Amniotic stem cell (primary cell): ENCODE results near the gene MOK.
A peak's percentile ranks its signal among the peaks of the same experiment; 100 is the strongest.
"Not testable (repeated sequence)": the region's sequence is repeated elsewhere in the genome, so short reads cannot be mapped to it uniquely, and the experiment has no call there.

ENCODE experiments used
- DNase-seq: peaks from one replicate; lab custom pipeline; 2025; lab: John Stamatoyannopoulos, UW

Gene MOK

GRCh38 chr14:102321456-102322422, 16.8 kb upstream of the MOK start:
- DNase-seq = no peak

GRCh38 chr14:102320671-102321455, 15.9 kb upstream of the MOK start:
- DNase-seq = no peak

GRCh38 chr14:102320033-102320660, 15.2 kb upstream of the MOK start:
- no peak for DNase-seq

- peak; percentile 68 for DNase-seq
Measured at GRCh38 chr14:102319351-102320032, 14.5 kb upstream of the MOK start, which contains the start of gene ZNF839. Gene ZNF839, plus strand, starts transcription at chr14:102319746. Its CDS starts 20 bp downstream, at chr14:102319766.

GRCh38 chr14:102318781-102319276, 13.9 kb upstream of the MOK start:
- no peak for DNase-seq

- DNase-seq = no peak
Measured at GRCh38 chr14:102317564-102318248, 12.7 kb upstream of the MOK start.

GRCh38 chr14:102316743-102317563, 12.0 kb upstream of the MOK start:
- DNase-seq = peak; percentile 77

GRCh38 chr14:102316338-102316742, 11.4 kb upstream of the MOK start:
- no peak for DNase-seq

- DNase-seq = no peak
Measured at GRCh38 chr14:102315121-102315520, 10.2 kb upstream of the MOK start.

GRCh38 chr14:102314242-102315011, 9.5 kb upstream of the MOK start:
- peak; percentile 72 for DNase-seq

- DNase-seq = no peak
Measured at GRCh38 chr14:102303664-102304063, 1.3 kb downstream of the MOK start.

- DNase-seq = not testable (repeated sequence)
Measured at GRCh38 chr14:102298303-102299070, 6.5 kb downstream of the MOK start.

- no peak for DNase-seq
Measured at GRCh38 chr14:102297436-102298170, 7.4 kb downstream of the MOK start.

GRCh38 chr14:102295270-102295669, 9.7 kb downstream of the MOK start:
- DNase-seq = no peak

- no peak for DNase-seq
Measured at GRCh38 chr14:102293781-102294180, 11.2 kb downstream of the MOK start.

GRCh38 chr14:102292441-102292840, 12.5 kb downstream of the MOK start:
- DNase-seq = no peak

GRCh38 chr14:102288139-102288538, 16.8 kb downstream of the MOK start:
- DNase-seq = no peak

- no peak for DNase-seq
Measured at GRCh38 chr14:102285106-102285505, 19.9 kb downstream of the MOK start.
